ENCODE measurements around the gene KBTBD4. TPM values are rescaled to one million over a fixed set of nuclear protein-coding genes. Genes with fewer than 3 reads are reported as not detected.

Gene KBTBD4
- total and polyA plus RNA-seq, 2 of the 13 experiments (the other 11 are each of a cell fraction or from before 2014, with no cell fraction given), result 8.5 to 12.8 TPM

DNA sequence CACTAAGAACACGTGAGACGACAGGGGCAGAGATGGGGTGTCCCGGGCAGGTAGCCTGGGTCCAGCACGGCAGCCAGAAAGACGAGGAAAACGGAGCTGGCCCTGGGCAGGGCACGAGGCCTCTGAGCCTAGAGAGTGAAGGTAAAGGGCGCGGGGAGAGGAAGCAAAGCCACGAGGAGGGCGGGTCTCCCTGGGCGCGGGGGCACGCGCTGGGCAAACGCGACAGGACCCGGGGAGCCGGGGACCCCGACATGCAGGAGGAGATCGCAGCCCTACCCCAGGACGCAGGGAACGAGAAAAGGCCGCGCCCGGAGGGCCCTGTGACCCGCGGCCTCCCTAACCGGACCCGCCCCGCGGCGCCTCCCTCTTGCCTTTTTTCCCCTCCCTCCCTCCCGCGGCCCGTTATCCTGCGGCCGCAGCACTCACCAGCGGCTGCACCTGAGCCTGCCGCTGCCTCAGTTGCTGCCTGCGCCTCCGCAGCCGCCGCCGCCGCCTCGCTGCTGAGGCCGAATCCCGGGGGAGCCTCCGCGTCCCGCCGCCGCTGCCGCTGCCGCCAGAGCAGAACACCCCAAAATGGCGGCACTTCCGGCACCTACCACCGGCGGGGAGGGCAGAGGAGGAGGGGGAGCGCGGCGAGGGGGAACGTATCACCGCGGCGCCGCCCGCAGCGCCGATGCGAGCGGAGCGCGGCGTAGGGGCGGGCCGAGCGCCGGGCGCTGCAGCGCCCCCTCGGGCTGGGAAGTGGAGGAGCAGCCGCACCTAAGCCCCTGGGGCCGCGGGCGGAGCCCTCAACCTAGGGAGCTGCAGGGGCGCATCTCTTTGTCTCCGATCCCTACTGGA is 26.0 kb downstream of the KBTBD4 start, which contains the start of gene CELF1 (continued):
- TF ChIP-seq, protein P1, sequence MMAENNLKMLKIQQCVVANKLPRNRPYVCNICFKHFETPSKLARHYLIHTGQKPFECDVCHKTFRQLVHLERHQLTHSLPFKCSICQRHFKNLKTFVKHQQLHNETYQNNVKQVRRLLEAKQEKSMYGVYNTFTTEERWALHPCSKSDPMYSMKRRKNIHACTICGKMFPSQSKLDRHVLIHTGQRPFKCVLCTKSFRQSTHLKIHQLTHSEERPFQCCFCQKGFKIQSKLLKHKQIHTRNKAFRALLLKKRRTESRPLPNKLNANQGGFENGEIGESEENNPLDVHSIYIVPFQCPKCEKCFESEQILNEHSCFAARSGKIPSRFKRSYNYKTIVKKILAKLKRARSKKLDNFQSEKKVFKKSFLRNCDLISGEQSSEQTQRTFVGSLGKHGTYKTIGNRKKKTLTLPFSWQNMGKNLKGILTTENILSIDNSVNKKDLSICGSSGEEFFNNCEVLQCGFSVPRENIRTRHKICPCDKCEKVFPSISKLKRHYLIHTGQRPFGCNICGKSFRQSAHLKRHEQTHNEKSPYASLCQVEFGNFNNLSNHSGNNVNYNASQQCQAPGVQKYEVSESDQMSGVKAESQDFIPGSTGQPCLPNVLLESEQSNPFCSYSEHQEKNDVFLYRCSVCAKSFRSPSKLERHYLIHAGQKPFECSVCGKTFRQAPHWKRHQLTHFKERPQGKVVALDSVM (CRISPR knock-in tag; IDR thresholded peaks at IDR 0.05), result peak; percentile 63
- TF ChIP-seq GFI1 (CRISPR knock-in tag; IDR thresholded peaks at IDR 0.05; ENCODE audit: borderline replicate concordance), result no peak
- no peak for TF ChIP-seq SMAD3 (CRISPR knock-in tag; IDR thresholded peaks at IDR 0.05)
- peak; percentile 72 for TF ChIP-seq MED1 (CRISPR knock-in tag; IDR thresholded peaks at IDR 0.05)
- TF ChIP-seq AGO1 (IDR thresholded peaks at IDR 0.05; ENCODE audit: low read depth, low read length, poor library complexity, severe bottlenecking), result peak; percentile 88
- TF ChIP-seq, protein P2, sequence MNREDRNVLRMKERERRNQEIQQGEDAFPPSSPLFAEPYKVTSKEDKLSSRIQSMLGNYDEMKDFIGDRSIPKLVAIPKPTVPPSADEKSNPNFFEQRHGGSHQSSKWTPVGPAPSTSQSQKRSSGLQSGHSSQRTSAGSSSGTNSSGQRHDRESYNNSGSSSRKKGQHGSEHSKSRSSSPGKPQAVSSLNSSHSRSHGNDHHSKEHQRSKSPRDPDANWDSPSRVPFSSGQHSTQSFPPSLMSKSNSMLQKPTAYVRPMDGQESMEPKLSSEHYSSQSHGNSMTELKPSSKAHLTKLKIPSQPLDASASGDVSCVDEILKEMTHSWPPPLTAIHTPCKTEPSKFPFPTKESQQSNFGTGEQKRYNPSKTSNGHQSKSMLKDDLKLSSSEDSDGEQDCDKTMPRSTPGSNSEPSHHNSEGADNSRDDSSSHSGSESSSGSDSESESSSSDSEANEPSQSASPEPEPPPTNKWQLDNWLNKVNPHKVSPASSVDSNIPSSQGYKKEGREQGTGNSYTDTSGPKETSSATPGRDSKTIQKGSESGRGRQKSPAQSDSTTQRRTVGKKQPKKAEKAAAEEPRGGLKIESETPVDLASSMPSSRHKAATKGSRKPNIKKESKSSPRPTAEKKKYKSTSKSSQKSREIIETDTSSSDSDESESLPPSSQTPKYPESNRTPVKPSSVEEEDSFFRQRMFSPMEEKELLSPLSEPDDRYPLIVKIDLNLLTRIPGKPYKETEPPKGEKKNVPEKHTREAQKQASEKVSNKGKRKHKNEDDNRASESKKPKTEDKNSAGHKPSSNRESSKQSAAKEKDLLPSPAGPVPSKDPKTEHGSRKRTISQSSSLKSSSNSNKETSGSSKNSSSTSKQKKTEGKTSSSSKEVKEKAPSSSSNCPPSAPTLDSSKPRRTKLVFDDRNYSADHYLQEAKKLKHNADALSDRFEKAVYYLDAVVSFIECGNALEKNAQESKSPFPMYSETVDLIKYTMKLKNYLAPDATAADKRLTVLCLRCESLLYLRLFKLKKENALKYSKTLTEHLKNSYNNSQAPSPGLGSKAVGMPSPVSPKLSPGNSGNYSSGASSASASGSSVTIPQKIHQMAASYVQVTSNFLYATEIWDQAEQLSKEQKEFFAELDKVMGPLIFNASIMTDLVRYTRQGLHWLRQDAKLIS (CRISPR knock-in tag; IDR thresholded peaks at IDR 0.05), result no peak
- TF ChIP-seq ARID2 (CRISPR knock-in tag; IDR thresholded peaks at IDR 0.05; ENCODE audit: borderline replicate concordance), result 0 out of 2 replicates have a peak, but pooled peaks have one; percentile 85
- TF ChIP-seq ZNF180 (CRISPR knock-in tag; IDR thresholded peaks at IDR 0.05; ENCODE audit: borderline replicate concordance, low read depth), result no peak
- TF ChIP-seq REPIN1 (CRISPR knock-in tag; IDR thresholded peaks at IDR 0.05; ENCODE audit: borderline replicate concordance, low read depth), result 0 out of 2 replicates have a peak, but pooled peaks have one; percentile 12
- peak; percentile 88 for TF ChIP-seq ZFY (CRISPR knock-in tag; IDR thresholded peaks at IDR 0.05)
- TF ChIP-seq ZKSCAN1 (IDR thresholded peaks at IDR 0.05; ENCODE audit: low read length), result no peak
- 0 out of 2 replicates have a peak, but pooled peaks have one; percentile 12 for TF ChIP-seq ZNF460 (CRISPR knock-in tag; IDR thresholded peaks at IDR 0.05; ENCODE audit: borderline replicate concordance)
- peak; percentile 19; the same call in 1 of the 2 replicates for TF ChIP-seq ZNF724P (CRISPR knock-in tag; IDR thresholded peaks at IDR 0.05; ENCODE audit: borderline replicate concordance)
- TF ChIP-seq TBX2 (CRISPR knock-in tag; IDR thresholded peaks at IDR 0.05; ENCODE audit: borderline replicate concordance), result no peak; the same call in 1 of the 2 replicates
- peak; percentile 57; the same call in 1 of the 2 replicates for TF ChIP-seq ZSCAN20 (CRISPR knock-in tag; IDR thresholded peaks at IDR 0.05; ENCODE audit: borderline replicate concordance)
- TF ChIP-seq ZNF644 (CRISPR knock-in tag; IDR thresholded peaks at IDR 0.05; ENCODE audit: low read depth), result peak; percentile 96
- TF ChIP-seq SKI (IDR thresholded peaks at IDR 0.05; ENCODE audit: partially characterized antibody), result peak; percentile 53
- peak; percentile 83 for TF ChIP-seq MYC (CRISPR knock-in tag; IDR thresholded peaks at IDR 0.05; ENCODE audit: borderline replicate concordance)
- TF ChIP-seq GTF2F1 (IDR thresholded peaks at IDR 0.05; ENCODE audit: low read length), result no peak
- TF ChIP-seq NR2C2 (CRISPR knock-in tag; IDR thresholded peaks at IDR 0.05; ENCODE audit: borderline replicate concordance), result no peak; the same call in 1 of the 2 replicates
- TF ChIP-seq BHLHE40 (IDR thresholded peaks at IDR 0.05; ENCODE audit: low read length), result no peak
- peak; percentile 83 for TF ChIP-seq POLR2G (IDR thresholded peaks at IDR 0.05; ENCODE audit: low read depth, low read length)
- no peak for TF ChIP-seq TCF12 (IDR thresholded peaks at IDR 0.05)
- TF ChIP-seq TCF12 (CRISPR knock-in tag; IDR thresholded peaks at IDR 0.05), result peak; percentile 71
- peak; percentile 61; the same call in 1 of the 2 replicates for TF ChIP-seq ZNF563 (CRISPR knock-in tag; IDR thresholded peaks at IDR 0.05)
